Stomach (tissue), 9 donors: ENCODE measurements around the gene ZDHHC8. TPM values are rescaled to one million over a fixed set of nuclear protein-coding genes. Genes with fewer than 3 reads are reported as not detected.

Experiments
- DNase-seq, 2 donors: peaks; one replicate each; pipeline versions ENCODE4 v3.0.0 to v3.0.0-alpha.2; 2013 to 2019
- H3K27ac ChIP-seq, 5 donors: fragments of 200-600 bp in 4 of 5; sonication (generic) in 4 of 5; one replicate each; pipeline ENCODE4 v1.5.1; 2013 to 2019; ENCODE audit warnings: mild to moderate bottlenecking in 1 of 5, moderate library complexity in 1 of 5
- H3K27me3 ChIP-seq, 3 donors: fragments of 200-600 bp; sonication (generic); one replicate each; pipeline ENCODE4 v1.5.1; 2017 to 2019; ENCODE audit warnings: mixed run types in 1 of 3
- H3K36me3 ChIP-seq, 4 donors: fragments of 200-600 bp; sonication (generic); 1 replicate in 3 of 4; 2 replicates in 1 of 4; pipeline ENCODE4 v1.5.1; 2016 to 2019
- H3K4me1 ChIP-seq, 4 donors: fragments of 200-600 bp; sonication (generic); one replicate each; pipeline ENCODE4 v1.5.1; 2016 to 2019
- H3K4me3 ChIP-seq, 4 donors: fragments of 200-600 bp; sonication (generic) in 3 of 4; one replicate each; pipeline ENCODE4 v1.5.1; 2016 to 2019; ENCODE audit warnings: mild to moderate bottlenecking in 1 of 4
- H3K9me3 ChIP-seq, 4 donors: fragments of 200-600 bp; sonication (generic); one replicate each; pipeline ENCODE4 v1.5.1; 2016 to 2019
- EP300 ChIP-seq: sonication (generic); formaldehyde crosslinking; IDR thresholded peaks from one replicate; pipeline ENCODE4 v1.6.1; 2017; ENCODE audit warnings: antibody characterized with exemption
- POLR2A ChIP-seq, 4 donors: fragments of 450-650 bp; IDR thresholded peaks; one replicate each; pipeline ENCODE4 v1.6.1; 2016; ENCODE audit warnings: antibody characterized with exemption in 4 of 4, control low read depth in 2 of 4, mild to moderate bottlenecking in 1 of 4, moderate library complexity in 1 of 4
- POLR2AphosphoS5 ChIP-seq, 3 donors: sonication (generic); formaldehyde crosslinking; IDR thresholded peaks; one replicate each; pipeline ENCODE4 v1.6.1; 2016; ENCODE audit warnings: antibody characterized with exemption in 3 of 3
- WGBS, 5 donors: extraction: QIAGEN DNeasy Blood & Tissue Kit in 3 of 5; methylation state at CpG; one replicate each; pipeline versions ENCODE4 v1.1.5 to v1.1.7; 2013 to 2018; 5-methylcytosine and 5-hydroxymethylcytosine counted together
- intact Hi-C: fragments of 100-400 bp; cut with DNase I; formaldehyde crosslinking; loops from one replicate; pipeline ENCODE4 v1.15.1; 2023; ENCODE audit warnings: low total_unique reads
- polyA plus RNA-seq, 3 donors: library from polyadenylated mRNA; stranded (reverse); fragments of 200-250 nt; gene quantifications; one replicate each; pipeline ENCODE4 v1.2.3, GENCODE V29; 2013
- total RNA-seq, 5 donors: library from RNA; depleted of rRNA; stranded (reverse); fragments of >200 nt; gene quantifications; one replicate each; pipeline versions ENCODE4 v1.1.0 to v1.2.3, GENCODE V29; 2014 to 2016
- TF ChIP-seq, protein P1 (sequence below), 7 experiments: fragments of 450-650 bp in 4 of 7; fragments of 200-600 bp in 3 of 7; sonication (generic) in 3 of 7; IDR thresholded peaks; one replicate each; pipeline ENCODE4 v1.5.1; 2016 to 2019; ENCODE audit warnings: antibody characterized with exemption in 7 of 7, control low read depth in 2 of 7, mild to moderate bottlenecking in 1 of 7
- donor health status: healthy with polysubstance abuse.
- donor health status: Bipolar disorder and iron deficiency.
- donor health status: healthy.

Gene ZDHHC8
- total and polyA plus RNA-seq, 8 donors = 3.2 to 228 (median 18.7) TPM

- 88 to 93% (median 89%) methylated on average over 9 of the region's 9 CpGs for WGBS, 5 donors
Observed at GRCh38 chr22:20090730-20091240, 40.8 kb upstream of the ZDHHC8 start.

GRCh38 chr22:20091690-20092476 lies 39.7 kb upstream of the ZDHHC8 start:
- peaks cover 0 to 4% (median 0%) of the 10 kb centered on the region in 4 donors for H3K9me3 ChIP-seq
- peaks cover 0 to 16% (median 2%) of the 10 kb centered on the region in 4 donors for H3K4me1 ChIP-seq
- WGBS, 5 donors = 90 to 94% (median 91%) methylated on average over 16 of the region's 16 CpGs
- no peak overlapping the region for H3K4me3 ChIP-seq
- H3K36me3 ChIP-seq = peaks cover 96 to 100% (median 100%) of the 10 kb centered on the region in 4 donors
- TF ChIP-seq EP300 = no peak
- TF ChIP-seq POLR2AphosphoS5 (IDR thresholded peaks at IDR 0.05) = no peak
- TF ChIP-seq, protein P1, sequence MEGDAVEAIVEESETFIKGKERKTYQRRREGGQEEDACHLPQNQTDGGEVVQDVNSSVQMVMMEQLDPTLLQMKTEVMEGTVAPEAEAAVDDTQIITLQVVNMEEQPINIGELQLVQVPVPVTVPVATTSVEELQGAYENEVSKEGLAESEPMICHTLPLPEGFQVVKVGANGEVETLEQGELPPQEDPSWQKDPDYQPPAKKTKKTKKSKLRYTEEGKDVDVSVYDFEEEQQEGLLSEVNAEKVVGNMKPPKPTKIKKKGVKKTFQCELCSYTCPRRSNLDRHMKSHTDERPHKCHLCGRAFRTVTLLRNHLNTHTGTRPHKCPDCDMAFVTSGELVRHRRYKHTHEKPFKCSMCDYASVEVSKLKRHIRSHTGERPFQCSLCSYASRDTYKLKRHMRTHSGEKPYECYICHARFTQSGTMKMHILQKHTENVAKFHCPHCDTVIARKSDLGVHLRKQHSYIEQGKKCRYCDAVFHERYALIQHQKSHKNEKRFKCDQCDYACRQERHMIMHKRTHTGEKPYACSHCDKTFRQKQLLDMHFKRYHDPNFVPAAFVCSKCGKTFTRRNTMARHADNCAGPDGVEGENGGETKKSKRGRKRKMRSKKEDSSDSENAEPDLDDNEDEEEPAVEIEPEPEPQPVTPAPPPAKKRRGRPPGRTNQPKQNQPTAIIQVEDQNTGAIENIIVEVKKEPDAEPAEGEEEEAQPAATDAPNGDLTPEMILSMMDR (IDR thresholded peaks at IDR 0.05) = no peak
- TF ChIP-seq POLR2A (IDR thresholded peaks at IDR 0.05) = no peak
- peak overlapping the region in 1 of 5 donors; percentile 15 for H3K27ac ChIP-seq
- intact Hi-C loops = no loop called here
- H3K27me3 ChIP-seq = no peaks in the 10 kb centered on the region
- no peak for DNase-seq

More at GRCh38 chr22:20090730-20091240, 40.8 kb upstream of the ZDHHC8 start:
- Histone ChIP-seq H3K4me3 (no peak overlapping the region), H3K27me3 (no peaks in the 10 kb centered on the region), H3K9me3 (no peaks in the 10 kb centered on the region), H3K36me3 (peaks cover 99 to 100% (median 100%) of the 10 kb centered on the region in 4 donors), H3K4me1 (peaks cover 0 to 17% (median 2%) of the 10 kb centered on the region in 4 donors), H3K27ac (no peak overlapping the region)
- intact Hi-C loops = no loop called here
- TF ChIP-seq POLR2AphosphoS5 (IDR thresholded peaks at IDR 0.05) = no peak
- TF ChIP-seq, protein P1 (IDR thresholded peaks at IDR 0.05) = no peak
- no peak for TF ChIP-seq EP300
- TF ChIP-seq POLR2A (IDR thresholded peaks at IDR 0.05) = no peak
- no peak for DNase-seq

DNA sequence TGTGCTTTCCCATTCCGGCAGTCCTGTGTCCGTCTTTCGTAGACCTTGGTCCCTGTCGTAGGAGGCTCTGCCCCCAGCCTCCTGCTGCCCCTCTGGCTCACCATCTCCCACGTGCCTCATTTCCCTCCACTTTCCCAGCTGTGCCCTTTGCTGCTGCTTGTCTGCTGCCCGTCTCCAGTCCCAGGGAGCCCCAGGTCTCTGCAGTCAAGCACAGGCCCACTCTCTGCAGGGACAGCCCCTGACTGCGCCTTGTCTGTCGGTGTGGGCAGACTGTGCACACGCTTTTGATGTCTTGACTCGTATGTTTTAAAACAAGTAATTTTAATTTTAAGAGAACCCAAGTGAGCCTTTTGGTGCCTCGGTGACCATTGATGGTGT lies 39.1 kb upstream of the ZDHHC8 start:
- peak overlapping the region in 1 of 5 donors; percentile 15 for H3K27ac ChIP-seq
- no peak for DNase-seq
- TF ChIP-seq, protein P1 (IDR thresholded peaks at IDR 0.05) = no peak
- TF ChIP-seq POLR2A (IDR thresholded peaks at IDR 0.05) (no peak), EP300 (no peak), POLR2AphosphoS5 (IDR thresholded peaks at IDR 0.05) (no peak)
- 90 to 93% (median 92%) methylated on average over 11 of the region's 11 CpGs for WGBS, 5 donors
- peaks cover 0 to 16% (median 2%) of the 10 kb centered on the region in 4 donors for H3K4me1 ChIP-seq
- H3K4me3 ChIP-seq = no peak overlapping the region
- H3K36me3 ChIP-seq = peaks cover 90 to 100% (median 100%) of the 10 kb centered on the region in 4 donors
- peaks cover 0 to 4% (median 0%) of the 10 kb centered on the region in 4 donors for H3K9me3 ChIP-seq
- no peaks in the 10 kb centered on the region for H3K27me3 ChIP-seq
- intact Hi-C loops = no loop called here

- DNase-seq = peak in 1 of 2 donors; percentile 89
- H3K36me3 ChIP-seq = peaks cover 84 to 100% (median 100%) of the 10 kb centered on the region in 4 donors
Observed at GRCh38 chr22:20093418-20094196, 38.0 kb upstream of the ZDHHC8 start.

More at GRCh38 chr22:20093418-20094196, 38.0 kb upstream of the ZDHHC8 start:
- no peaks in the 10 kb centered on the region for H3K27me3 ChIP-seq
- WGBS, 5 donors = 63 to 85% (median 67%) methylated on average over 11 to 13 of the region's 13 CpGs
- peak overlapping the region in 2 of 5 donors; percentile 14 to 58 for H3K27ac ChIP-seq
- no peak overlapping the region for H3K4me3 ChIP-seq
- peaks cover 0 to 4% (median 0%) of the 10 kb centered on the region in 4 donors for H3K9me3 ChIP-seq
- peaks cover 0 to 16% (median 2%) of the 10 kb centered on the region in 4 donors for H3K4me1 ChIP-seq
- peak in 1 of 3 donors; percentile 30 for TF ChIP-seq POLR2AphosphoS5 (IDR thresholded peaks at IDR 0.05)
- TF ChIP-seq, protein P1 (IDR thresholded peaks at IDR 0.05) = no peak
- intact Hi-C loops = no loop called here
